22Rv1 (cell line): ENCODE measurements around the gene ACOX1.

Experiments used
- ZFX ChIP-seq: fragments of 450-650 bp; IDR thresholded peaks from 2 replicates; pipeline ENCODE4 v1.6.1; 2017; ENCODE audit warnings: antibody characterized with exemption, borderline replicate concordance
- TF ChIP-seq, protein P1 (sequence below): fragments of 450-650 bp; IDR thresholded peaks from 2 replicates; pipeline ENCODE4 v1.5.1; 2017; ENCODE audit warnings: mild to moderate bottlenecking

DNA sequence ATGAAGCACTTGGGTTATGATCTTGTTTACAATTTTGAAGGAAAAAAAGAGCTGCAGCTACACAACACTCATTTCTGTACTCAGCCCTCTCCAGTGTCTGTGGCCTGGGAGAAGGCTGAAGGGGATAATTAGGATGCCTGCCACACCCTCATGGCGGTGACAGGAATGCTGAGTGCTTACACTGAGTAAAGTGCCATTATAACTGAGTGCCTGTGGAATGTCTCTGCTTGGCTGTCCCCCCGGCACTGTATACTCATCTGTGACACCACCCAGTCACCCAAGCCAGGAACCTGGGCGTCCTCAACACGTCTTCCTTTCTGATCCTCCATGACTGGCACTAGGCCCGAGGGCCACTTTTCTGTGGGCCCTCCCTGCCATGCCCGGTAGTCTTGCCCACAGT, 70.8 kb downstream of the ACOX1 start:
- TF ChIP-seq, protein P1, sequence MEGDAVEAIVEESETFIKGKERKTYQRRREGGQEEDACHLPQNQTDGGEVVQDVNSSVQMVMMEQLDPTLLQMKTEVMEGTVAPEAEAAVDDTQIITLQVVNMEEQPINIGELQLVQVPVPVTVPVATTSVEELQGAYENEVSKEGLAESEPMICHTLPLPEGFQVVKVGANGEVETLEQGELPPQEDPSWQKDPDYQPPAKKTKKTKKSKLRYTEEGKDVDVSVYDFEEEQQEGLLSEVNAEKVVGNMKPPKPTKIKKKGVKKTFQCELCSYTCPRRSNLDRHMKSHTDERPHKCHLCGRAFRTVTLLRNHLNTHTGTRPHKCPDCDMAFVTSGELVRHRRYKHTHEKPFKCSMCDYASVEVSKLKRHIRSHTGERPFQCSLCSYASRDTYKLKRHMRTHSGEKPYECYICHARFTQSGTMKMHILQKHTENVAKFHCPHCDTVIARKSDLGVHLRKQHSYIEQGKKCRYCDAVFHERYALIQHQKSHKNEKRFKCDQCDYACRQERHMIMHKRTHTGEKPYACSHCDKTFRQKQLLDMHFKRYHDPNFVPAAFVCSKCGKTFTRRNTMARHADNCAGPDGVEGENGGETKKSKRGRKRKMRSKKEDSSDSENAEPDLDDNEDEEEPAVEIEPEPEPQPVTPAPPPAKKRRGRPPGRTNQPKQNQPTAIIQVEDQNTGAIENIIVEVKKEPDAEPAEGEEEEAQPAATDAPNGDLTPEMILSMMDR, result no peak
- no peak for TF ChIP-seq ZFX
